Bone marrow (tissue), 2 donors: ENCODE data around the gene CCDC144A.
"Not testable (repeated sequence)": the region's sequence is repeated elsewhere in the genome, so short reads cannot be mapped to it uniquely, and the experiment has no call there.

ENCODE experiments used
- DNase-seq, 2 donors: peaks; one replicate each; lab custom pipeline; 2025; lab: John Stamatoyannopoulos, UW

Gene CCDC144A

DNA sequence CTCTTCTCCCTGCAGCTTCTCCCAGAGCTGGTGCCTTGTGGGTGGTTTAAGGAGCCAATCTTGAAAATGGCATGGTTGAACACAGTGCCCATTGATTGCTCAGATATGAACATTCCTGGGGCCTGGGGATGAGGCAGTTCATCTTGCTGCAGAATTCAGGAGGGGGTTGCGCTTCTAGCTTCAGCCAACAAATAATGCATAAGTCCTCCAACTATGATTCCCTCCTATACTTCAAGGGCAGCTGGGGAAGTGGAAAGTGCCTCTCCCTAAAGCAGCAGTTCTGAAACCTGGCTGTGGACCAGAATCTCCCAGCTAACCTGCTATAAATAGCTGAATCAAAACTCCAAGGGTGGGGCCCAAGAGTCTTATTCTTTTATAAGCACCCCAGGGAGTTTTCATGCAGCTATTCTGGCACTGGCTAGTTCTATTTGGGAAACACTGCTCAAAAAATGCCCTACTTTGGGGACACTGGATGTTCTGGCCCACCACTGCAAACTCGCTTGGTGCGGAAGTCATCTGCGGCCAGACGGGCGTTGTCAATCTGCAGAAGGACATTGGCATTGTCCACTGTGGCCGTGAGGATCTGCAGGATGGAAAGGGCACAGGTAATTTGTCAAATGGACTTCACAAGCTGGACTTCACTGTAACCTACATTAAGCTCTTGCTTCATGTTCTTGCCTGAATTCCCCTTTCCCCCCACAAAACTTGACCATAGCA is 130.3 kb downstream of the CCDC144A start:
- no peak for DNase-seq

GRCh38 chr17:16820979-16821543 is 131.0 kb downstream of the CCDC144A start:
- no peak for DNase-seq

GRCh38 chr17:16822133-16822532 is 132.1 kb downstream of the CCDC144A start:
- not testable (repeated sequence) for DNase-seq

GRCh38 chr17:16823768-16824406 is 133.8 kb downstream of the CCDC144A start:
- DNase-seq: not testable (repeated sequence)
